ENCODE results near the gene FBLN5.

DNA sequence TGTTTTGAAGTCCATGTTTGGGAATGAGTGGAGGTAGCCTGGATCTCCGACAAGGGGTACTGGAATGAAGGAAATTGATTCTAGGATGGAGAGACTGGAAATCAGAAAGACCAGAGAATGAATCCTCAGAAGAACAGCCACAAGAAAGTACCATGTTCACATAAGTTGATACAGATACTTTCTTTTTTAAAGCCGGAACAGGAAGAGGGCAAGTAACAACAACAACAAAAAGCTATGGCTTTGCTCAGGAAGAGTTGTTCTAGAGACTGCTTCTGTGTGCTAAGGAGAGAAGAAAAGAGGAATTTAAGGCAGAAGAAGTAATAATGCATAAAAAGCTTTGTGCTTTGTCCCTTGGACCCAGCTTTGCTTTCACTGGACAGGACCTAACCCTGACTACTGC lies 86.4 kb downstream of the FBLN5 start:
- no peak for TF ChIP-seq EZH2 (IDR thresholded peaks at IDR 0.05; ENCODE audit: low read length, missing control alignments)
- TF ChIP-seq, protein P1, sequence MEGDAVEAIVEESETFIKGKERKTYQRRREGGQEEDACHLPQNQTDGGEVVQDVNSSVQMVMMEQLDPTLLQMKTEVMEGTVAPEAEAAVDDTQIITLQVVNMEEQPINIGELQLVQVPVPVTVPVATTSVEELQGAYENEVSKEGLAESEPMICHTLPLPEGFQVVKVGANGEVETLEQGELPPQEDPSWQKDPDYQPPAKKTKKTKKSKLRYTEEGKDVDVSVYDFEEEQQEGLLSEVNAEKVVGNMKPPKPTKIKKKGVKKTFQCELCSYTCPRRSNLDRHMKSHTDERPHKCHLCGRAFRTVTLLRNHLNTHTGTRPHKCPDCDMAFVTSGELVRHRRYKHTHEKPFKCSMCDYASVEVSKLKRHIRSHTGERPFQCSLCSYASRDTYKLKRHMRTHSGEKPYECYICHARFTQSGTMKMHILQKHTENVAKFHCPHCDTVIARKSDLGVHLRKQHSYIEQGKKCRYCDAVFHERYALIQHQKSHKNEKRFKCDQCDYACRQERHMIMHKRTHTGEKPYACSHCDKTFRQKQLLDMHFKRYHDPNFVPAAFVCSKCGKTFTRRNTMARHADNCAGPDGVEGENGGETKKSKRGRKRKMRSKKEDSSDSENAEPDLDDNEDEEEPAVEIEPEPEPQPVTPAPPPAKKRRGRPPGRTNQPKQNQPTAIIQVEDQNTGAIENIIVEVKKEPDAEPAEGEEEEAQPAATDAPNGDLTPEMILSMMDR (conservative IDR thresholded peaks at IDR 0.05 in 1 of 2, IDR thresholded peaks at IDR 0.05 in 1 of 2; ENCODE audit: low read depth in 1 of 2, low read length in 2 of 2) = no peak

Measured in fibroblast of lung (primary cell).